Fibroblast of villous mesenchyme (primary cell): ENCODE measurements around the gene TMEM30A. TPM values are rescaled to one million over a fixed set of nuclear protein-coding genes. Genes with fewer than 3 reads are reported as not detected.

Experiments used
- DNase-seq: peaks from one replicate; pipeline ENCODE4 v3.0.0-alpha.2; 2010; ENCODE audit warnings: low read depth
- H3K4me3 ChIP-seq: 2 replicates; pipeline ENCODE4 v1.5.1; 2011; ENCODE audit warnings: low read depth, mild to moderate bottlenecking, low read length
- total RNA-seq: library from RNA; depleted of rRNA; stranded (reverse); fragments of >200 nt; gene quantifications from 2 replicates; pipeline ENCODE4 v1.2.3, GENCODE V29; 2012
- TF ChIP-seq, protein P1 (sequence below): IDR thresholded peaks from 2 replicates; pipeline ENCODE4 v1.5.1; 2012; ENCODE audit warnings: low read depth, mild to moderate bottlenecking, low read length; ENCODE audit not compliant: insufficient read depth

Gene TMEM30A
- total RNA-seq, 1 donor, result 236 TPM

DNA sequence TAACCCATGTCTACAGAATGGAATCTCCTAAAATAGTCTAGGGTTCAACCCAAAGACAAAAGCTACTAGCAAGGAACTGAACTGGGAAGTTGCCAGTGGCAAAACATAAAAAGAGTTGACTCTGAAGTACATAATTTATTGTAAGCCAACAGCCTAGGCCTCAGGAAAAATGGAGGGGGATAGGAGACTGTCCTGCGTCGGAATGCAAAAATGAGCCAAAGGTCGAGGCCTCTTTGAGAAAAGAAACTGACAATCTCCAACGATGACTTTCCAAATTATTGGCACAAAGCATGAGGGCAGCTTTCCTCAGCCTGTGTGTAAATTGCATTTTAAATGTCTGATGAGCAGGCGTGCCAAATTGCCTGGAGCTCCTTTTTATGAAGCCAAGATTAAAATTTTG is 80.9 kb downstream of the TMEM30A start:
- H3K4me3 ChIP-seq, result peak overlapping the region; percentile 93
- peak; percentile 46 for DNase-seq
- TF ChIP-seq, protein P1, sequence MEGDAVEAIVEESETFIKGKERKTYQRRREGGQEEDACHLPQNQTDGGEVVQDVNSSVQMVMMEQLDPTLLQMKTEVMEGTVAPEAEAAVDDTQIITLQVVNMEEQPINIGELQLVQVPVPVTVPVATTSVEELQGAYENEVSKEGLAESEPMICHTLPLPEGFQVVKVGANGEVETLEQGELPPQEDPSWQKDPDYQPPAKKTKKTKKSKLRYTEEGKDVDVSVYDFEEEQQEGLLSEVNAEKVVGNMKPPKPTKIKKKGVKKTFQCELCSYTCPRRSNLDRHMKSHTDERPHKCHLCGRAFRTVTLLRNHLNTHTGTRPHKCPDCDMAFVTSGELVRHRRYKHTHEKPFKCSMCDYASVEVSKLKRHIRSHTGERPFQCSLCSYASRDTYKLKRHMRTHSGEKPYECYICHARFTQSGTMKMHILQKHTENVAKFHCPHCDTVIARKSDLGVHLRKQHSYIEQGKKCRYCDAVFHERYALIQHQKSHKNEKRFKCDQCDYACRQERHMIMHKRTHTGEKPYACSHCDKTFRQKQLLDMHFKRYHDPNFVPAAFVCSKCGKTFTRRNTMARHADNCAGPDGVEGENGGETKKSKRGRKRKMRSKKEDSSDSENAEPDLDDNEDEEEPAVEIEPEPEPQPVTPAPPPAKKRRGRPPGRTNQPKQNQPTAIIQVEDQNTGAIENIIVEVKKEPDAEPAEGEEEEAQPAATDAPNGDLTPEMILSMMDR, result no peak

Other genes with a start within 250 kb of the TMEM30A start
- 1,107 and 1,335 TPM in 2 replicates for gene COL12A1, start 78.7 kb downstream of the TMEM30A start, total RNA-seq
- gene COX7A2, start 41.0 kb downstream of the TMEM30A start, total RNA-seq, result 114 and 120 TPM in 2 replicates
- gene FILIP1, start 209.0 kb upstream of the TMEM30A start, total RNA-seq, result 0.32 and 0.43 TPM in 2 replicates